Stimulated activated CD4-positive, alpha-beta T cell treated with anti-CD3 and anti-CD28 coated beads, TNF-alpha, amount 100 ng/mL, for 24 hours (primary cell): Measurements from ENCODE around the gene DENND1A.

Experiments used
- DNase-seq, 3 experiments: peaks; one replicate each; pipeline ENCODE4 v3.0.0-alpha.2; 2020; ENCODE audit warnings: low read depth in 3 of 3

DENND1A gene

DNA sequence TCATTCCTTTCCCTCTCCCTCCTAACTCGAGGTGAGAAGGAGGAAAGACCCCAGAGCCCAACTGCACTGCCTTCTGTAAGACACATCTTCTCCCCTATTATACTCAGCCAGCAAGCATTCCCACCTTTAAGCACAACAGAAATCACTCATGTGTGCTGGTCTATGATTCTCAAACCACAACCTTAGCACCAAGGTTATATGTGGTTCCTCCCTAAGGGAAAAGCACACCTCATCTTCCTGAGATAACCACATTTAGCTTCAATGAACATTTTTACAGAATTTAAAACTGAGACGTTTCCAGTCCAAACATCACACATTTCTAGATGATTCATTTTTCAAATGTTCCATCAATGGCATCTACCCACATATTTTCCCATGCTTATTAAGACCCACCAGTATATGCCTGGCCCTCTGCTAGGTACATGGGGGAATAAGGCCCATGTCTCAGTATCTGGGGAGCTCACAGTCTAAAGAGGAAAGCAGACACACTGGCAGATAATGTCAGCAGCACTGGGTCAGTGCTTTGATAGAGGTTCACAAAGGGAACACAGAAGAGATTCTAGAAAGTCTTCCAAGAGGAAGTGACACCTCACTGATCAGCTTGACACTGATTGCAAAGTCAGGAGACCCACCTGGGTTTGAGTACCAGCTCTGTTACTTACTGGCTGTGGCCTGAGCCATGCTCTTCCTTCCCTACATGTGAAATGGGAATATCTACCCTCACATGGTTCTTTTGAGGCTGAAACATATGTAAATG, 245.4 kb downstream of the DENND1A start:
- DNase-seq = no peak

DNA sequence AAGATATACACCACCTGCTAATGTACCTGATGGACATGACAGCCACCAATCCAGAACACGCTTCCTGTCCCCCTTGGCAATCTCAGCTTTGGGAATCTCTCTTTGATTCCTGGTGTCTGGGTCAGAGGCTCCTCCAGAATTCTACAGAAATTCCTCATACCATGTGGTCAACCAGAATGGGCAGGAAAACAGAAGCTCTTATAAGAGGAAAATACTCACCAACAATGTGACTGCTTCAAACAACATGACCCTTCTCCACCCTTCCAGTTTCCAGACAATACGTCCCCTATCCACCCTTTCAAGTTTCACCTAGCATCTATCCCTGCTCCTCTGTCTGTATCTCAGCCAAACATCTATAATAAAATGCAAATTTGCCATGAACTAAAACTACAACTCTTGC, 247.2 kb downstream of the DENND1A start:
- no peak for DNase-seq

DNA sequence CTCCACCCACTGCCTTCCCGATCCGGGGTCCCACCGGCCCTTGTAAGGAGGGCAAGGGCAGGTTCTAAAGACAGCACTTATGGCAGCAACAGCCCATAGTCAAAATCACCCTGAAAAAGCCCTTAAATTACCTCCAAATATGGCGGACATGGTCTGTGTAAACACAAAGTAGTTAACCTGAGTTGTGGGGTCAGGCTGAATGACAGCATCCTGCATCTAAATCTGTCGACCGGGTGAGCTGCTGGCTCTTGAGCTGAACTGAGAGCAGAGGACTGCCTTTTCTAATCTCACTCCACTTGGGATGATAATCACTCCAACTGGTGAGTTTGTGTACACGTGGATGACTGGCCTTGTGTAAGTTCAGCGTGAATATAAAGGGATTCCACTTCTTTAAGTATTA, 249.6 kb downstream of the DENND1A start:
- no peak for DNase-seq

DNA sequence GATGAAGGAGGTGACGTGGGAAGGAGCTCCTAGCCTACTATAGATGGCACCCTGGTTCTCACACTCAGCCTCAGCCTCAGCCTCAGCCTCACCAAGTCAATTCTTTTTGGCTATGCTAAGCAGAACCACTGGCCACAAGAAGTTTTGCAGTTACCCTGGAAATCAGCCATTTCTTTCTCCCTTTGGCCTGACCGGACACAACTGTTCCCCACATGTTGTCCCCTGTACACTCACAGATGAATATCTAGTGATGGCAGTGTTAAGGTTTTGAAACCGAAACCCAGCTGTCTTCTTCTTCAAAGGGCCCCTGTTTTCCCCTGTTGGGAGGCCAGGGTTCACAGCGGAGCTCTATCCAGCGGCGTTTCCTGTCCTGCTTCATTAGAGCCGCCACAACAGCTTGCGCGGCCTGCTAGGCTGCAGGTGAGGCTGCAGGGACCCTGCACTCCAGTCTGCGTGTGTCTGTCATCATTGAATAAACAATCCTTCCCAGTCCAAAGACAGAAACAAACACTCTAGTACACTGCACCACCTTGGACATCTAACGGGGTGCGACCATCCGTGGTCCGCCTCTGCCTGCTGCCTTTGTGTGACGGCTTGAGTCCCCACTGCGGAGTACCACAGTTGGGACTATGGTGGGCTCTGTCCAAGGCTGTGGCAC, 250.5 kb downstream of the DENND1A start:
- DNase-seq = no peak

DNA sequence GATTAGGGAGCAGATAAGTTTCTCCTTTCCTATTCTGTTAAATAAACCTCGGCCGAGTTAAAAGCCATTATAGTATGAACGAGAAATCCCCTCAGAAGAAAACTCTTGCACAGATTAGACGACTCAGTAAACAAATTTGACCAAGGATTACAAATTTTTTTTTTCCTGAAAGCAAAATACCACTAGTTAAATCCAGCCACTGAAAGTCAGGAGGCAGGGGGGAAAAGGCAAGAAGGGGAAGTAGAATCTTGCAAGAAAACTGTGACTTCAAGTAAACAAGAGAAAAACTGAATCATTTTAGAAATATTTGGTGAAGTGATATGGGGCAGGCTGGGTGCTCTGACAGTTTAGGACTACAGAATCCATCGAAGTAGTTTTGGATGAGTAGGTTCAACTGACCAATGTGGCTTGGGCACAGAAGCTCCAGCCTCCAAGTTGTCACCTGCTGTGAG, 251.0 kb downstream of the DENND1A start:
- DNase-seq = no peak

DNA sequence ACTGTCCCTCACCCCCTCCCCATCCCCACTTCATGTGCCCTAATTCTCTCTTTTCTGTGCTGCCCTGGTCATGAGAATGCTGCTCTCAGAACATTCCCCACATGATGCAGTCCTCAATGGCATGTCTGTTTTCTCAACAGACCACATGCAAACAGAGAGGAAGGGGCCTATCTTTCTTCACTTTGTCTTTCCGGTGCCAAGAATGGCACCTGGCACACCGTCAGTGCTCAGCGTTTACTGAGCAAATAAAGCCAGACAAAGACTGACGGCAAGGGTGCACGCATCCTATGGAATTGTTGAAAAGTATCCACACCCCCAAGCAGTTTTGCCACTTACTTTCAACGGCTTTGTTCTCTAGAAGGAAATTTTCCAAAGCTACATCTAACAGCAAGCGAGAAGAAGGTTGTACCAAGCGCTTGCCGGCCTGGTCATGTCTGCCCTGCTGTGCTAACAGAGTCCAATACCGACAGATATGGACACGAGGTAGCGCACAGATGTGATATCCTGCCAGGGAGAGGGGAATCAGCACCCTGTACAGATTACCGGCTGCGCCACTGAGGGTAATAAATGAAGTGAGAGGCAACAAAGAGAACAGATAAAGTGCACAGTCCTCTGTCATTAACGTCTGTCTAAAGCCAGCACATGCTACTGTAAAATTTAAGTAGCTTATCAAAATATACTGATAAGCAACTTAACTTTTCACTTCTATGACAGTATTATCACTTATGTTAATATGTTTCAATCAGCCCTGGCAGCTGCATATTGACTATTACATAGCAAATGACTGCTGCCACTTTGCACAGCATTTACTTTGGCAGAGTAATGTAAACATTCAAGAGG, 251.7 kb downstream of the DENND1A start:
- DNase-seq = no peak

DNA sequence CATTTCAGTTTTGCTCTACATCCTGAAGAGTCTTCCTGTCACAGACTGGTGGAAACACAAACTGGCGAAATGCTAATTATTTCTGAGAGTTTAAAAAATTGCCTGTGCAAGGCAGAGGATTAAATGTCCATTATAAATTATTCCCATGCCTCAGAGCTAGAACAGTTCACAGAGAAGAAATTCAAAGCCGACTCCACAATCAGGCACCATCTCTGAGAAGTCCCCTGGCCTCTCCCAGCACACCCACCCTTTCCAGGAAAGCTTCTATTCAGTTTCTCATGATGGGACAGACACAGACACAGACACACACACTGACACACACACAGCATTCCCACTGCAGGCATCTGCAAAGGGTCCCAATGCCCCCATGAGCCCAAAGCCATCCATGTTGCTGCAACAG, 253.1 kb downstream of the DENND1A start:
- DNase-seq = no peak

DNA sequence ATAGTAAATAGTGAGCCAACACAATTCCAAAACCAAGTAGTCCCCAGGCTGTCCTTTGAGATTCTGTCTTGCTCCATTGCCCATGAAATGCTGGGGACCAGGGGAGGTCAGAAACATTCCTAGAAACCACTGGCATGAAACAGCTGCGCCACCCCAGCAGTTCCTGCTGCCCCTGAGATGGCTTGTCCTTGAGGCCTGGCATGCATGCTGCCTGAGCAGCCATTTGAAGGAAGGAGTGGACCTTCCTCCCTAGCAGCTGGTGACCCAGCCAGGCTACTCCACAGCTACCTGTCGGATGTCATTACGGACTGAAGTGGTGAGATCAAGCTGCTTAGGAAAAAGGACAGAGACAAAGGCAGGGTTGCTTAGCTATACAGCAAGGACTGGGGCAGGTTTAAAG, 260.6 kb downstream of the DENND1A start:
- DNase-seq = no peak

DNA sequence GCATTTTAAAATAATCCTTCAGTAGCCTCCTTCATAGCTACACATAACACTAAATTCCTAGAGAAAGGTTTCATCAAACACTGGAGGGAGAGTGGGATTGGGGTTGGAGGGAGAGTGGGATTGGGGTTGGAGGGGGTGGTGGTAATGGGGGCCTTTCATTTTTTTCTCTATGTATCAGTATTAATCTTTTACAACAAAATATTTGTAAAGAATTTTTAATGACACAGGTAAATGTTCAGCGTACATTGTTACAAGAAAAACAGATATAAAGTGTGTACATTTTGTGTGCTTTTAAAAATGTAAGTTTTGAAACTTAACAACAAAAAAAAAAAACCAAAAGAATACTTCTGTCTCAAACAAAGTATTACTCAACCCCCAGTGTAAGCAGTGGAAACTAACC, 266.4 kb downstream of the DENND1A start:
- no peak for DNase-seq

DNA sequence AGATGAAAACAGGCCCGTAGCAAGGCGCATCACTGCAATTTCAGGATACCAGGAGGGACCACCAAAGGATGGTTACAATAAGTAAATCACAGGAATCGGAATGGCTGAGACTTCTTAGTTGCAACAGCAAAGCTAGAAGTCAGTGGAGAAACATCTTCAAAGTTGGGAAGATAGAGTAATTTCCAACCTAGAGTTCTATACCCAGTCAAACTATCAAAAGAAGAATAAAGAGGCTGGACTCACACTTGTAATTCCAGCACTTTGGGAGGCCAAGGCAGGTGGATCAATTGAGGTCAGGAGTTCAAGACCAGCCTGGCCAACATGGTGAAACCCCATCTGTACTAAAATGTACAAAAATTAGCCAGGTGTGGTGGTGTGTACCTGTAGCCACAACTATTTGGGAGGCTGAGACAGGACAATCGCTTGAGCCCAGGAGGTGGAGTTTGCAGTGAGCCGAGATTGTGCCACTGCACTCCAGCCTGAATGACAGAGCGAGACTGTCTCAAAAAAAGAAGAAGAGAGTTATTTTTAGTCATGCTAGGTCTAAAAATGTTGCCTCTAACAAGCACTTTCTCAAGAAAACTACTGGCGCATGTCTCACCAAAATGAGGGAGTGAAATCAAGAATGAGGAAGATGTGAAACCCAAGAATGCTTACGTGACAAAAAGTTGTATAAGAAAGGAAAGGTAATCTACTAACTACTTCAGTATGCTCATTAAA, 267.7 kb downstream of the DENND1A start:
- no peak for DNase-seq

DNA sequence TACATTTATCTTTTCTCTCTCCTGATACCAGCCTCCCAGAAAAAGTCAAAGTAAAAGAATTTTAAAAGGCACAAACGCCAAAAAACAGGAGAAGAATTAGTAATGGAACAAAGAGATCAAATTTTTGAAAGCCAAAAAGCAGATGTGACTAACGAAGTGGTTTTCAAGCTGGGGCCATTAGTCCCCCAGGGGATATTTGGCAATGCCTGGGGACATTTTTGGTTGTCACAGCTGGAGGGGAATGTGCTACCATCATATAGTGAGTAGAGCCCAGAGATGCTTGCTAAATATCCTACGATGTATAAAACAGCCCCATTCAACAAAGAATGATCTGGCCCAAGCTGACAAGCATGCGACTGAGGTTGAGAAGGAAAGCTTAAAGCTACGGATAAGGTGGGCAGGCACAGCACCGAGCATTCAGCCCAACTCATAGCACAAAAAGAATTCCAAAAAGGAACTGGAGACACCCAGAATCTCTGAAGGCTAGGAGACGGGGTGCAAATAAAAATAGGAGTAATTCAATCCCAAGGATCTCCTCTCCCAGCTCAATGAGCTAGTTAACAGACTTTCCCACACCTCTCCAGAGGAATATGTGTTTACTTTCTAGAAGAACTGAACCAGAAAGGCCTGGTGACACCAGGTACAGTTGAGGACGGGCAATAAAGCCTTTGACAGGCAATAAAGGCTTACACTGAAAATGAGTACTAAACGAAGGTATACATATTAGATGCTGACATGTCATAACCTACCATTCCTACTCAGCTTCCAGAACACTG, 269.0 kb downstream of the DENND1A start:
- no peak for DNase-seq

DNA sequence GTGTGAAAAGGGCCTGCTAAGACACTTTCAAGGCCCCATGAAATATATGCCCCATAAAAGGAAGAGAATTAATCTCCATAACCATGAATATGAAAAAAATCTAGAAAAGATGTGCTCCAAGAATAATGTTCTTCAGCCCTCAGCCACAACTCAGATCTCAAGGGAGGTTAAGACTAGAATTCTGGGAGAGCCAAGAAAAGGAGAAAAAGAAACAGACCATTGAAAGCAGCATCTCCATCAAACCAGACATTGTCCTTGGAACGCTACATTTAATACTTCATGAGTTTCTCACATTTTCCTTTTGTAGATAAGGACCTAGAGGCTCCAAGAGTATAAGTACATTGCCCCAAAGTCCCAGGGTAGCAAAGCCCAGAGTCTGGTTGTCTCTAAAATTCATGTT, 270.6 kb downstream of the DENND1A start:
- DNase-seq = no peak

DNA sequence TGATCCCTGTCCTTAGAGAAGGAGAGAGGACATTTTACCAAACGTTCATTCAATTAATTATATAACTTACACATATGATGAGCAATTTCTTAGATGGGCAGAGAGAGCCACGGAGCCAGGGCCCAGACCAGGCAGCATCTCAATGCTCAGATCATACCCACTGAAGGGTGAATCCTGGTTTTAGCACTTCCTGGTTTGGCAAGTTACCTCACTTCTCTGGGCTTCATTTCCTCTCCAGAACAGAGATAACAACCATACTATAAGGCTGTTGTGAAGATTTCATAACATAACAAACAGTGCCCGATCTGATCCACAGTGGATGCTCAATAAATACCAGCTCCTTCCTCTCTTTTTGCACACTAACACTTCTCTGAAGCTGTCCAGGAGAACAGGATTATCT, 271.1 kb downstream of the DENND1A start:
- DNase-seq = no peak

DNA sequence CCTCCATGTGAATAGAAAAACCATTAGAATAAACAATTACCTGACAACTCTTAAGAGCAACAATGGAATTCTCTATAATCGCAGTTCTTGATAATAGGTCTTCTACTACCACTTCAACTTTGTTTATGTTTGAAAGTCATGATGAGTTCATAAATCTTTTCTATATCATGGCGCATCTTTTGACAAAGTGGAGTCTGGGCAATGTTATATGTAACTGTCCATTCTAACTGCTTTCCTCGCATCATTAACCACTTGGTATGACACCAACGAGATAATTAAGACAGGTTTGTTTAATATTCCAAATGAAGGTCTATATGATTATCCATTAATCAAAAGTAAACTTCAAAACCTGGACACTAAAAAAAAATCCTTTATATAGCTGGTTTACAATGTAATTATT, 272.0 kb downstream of the DENND1A start:
- no peak for DNase-seq

DNA sequence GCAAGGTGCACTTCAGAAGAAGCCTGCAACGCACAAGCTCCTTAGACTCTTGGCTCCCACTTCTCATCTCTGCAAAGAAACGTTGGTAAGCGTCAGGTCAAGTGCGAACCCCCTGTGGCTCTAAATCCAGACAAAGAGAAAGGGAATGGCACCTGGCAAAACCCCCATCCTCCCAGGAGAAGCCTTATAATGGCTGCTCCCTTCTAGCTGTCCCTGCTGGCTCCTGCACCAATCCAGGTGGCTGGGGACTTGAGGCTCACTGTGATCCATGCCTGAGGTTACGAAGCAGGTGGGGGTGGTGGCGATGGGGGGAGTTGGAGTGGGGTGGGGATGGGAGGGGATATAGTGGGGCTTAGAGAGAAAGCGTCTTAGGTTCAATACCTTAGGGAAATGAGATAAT, 272.8 kb downstream of the DENND1A start:
- DNase-seq = no peak

DNA sequence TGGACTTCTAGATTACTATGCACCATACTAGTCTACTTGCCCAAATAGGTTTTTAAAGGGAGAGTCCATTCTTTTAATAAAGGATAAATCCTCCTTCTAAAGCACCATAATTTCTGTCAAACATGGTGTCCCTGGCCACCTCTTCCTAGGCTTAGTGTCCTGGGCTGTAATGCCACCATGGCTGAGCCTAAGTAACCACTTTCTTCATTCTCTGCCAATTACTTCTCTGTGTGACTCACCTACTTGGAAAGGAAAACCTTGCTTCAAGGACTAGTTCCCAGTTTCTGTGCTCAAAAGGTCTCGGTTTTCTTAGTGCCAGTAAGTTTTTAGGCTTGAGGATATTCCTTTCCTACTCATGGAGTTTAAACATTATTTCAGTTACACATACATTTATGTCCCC, 273.4 kb downstream of the DENND1A start:
- DNase-seq = no peak

DNA sequence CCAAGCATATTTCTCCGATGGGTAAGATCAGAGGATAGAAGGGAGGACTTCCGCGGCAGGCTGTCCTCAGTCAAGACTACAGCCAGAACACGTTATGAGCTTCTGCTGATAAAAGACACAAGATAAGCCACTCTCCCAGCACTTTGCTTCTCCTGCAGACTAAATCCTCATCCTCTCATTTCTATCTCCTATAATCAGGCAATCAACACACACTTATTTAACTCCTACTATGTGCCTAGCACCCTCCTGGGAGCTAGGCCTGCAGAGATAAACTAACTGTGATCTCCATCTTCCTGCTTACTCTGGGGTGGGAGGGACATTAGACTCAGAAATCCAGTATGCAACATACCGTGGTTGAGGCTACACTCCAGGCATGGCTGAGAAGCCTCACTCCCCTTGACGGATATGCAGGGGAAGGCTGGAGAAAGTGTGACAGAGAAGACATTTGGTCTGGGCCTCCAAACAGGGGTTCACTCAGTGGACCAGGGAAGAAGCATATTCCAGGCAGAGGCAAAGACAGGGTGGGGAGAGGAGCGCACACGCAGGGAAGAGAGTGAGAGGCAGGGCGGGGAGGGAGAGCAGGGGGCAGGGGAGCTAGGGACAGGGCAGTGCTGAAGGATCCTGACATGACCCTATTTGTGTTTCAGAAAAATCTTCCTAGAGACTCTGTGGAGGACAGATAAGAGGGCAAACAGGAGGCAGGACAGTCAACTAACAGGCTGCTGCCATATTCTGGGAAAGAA, 274.1 kb downstream of the DENND1A start:
- DNase-seq = no peak

DNA sequence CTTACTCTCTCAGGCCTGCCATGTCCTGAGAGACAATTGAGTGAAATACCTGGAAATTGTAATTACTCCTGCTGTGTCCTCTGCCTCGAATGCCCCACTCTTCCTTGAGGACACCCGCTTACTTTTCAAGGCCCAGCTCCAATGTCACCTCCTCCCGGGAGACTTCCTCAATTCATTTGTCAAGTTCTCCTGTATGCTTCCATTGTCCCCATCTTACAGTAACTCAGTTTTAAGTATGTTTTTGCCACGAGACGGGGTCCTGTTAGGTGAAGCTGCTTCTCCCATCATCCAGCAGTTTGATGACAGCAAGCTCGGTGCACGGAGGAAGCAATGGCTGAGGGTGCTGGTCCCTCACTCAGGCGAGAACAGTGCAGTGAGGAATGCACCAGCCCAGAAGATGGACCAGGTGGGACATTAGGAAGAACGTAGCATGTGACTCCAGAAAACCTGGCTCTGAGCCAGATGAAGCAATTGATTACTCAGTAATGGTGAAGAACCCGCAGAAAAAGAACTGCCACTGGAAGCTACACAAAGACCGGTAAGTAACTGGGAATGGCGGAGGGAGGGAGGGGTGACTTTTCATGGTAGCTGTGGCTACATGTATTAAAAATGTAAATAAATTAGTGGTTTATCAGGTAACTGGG, 274.8 kb downstream of the DENND1A start:
- no peak for DNase-seq

DNA sequence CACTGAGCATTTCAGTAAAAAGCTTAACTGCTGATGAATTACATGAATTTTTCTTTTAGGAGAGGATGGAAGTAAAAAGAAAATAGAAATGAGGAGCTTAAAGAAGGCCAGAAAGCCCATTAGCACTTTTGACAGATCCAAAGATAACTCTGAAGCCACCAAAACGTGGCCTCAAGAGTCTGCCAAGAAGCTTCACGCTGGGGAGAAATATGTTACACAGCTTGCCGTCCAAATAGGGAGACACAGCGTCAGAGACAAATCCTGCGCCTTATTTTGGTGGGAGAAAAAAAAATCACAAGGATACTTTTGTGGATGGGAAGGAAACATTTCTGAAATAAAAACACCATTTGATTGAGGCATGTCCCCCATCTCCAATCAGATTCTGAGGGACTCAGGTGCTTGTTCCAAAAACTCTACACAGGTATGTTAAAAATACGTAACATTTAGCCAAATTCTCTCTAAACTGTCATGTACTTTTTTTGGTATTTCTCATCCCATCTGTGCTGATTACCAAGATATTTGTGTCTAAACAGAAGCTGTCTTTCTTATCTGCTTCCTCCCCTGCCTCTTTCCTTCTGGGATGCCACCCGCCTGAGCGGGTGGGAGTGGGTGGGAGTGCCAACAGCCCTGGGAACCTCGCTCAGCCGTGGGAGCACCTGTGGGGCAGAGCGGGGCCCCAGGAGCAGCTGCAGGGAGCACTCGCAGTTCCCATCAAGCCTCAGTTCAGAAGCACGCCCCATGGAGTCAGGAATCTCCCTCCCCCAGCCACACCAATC, 275.5 kb downstream of the DENND1A start:
- no peak for DNase-seq
